B cell (primary cell): ENCODE measurements around the gene ENO3. TPM values are rescaled to one million over a fixed set of nuclear protein-coding genes. Genes with fewer than 3 reads are reported as not detected.

Experiments used
- ATAC-seq: fragments of 200-7000 bp; cut with Tn5 transposase; one replicate; pipeline ENCODE4 v1.10.0; 2021; ENCODE audit warnings: low read depth, mild to moderate bottlenecking, moderate number of reproducible peaks, moderate library complexity
- CTCF ChIA-PET: fragments of 350-600 bp; sonication (Branson Sonifier 250); formaldehyde crosslinking; loops from one replicate; lab custom pipeline; 2021; ENCODE audit warnings: antibody characterized with exemption, inconsistent platforms; lab: Charles Lee
- POLR2A ChIA-PET: fragments of 350-600 bp; sonication (Branson Sonifier 250); formaldehyde crosslinking; loops from one replicate; lab custom pipeline; 2021; ENCODE audit warnings: antibody characterized with exemption; lab: Charles Lee
- DNase-seq: peaks from one replicate; pipeline ENCODE4 v3.0.0; 2013
- H2AFZ ChIP-seq: 2 replicates; pipeline ENCODE4 v1.6.1; 2012; ENCODE audit warnings: mild to moderate bottlenecking, low read depth, low read length; ENCODE audit not compliant: insufficient read depth, poor library complexity, severe bottlenecking
- H3K27ac ChIP-seq, 2 donors: 1 replicate in 1 of 2; 2 replicates in 1 of 2; pipeline ENCODE4 v1.5.1; 2012 to 2013; ENCODE audit warnings: low read length in 2 of 2, mild to moderate bottlenecking in 2 of 2, moderate library complexity in 1 of 2
- H3K27me3 ChIP-seq, 4 experiments: fragments of 200-600 bp in 1 of 4; sonication (generic) in 1 of 4; replicated peaks in 1 of 4; 1 replicate in 2 of 4; 2 replicates in 2 of 4; pipeline versions ENCODE4 v1.6.1 to v1.7.0; 2013 to 2016; ENCODE audit warnings: low read length in 3 of 4, mild to moderate bottlenecking in 2 of 4, mixed read lengths in 1 of 4, moderate library complexity in 1 of 4; ENCODE audit not compliant: insufficient read depth in 4 of 4, control insufficient read depth in 3 of 4; ENCODE audit errors: control extremely low read depth in 1 of 4
- H3K36me3 ChIP-seq, 2 experiments: replicated peaks in 1 of 2; 1 replicate in 1 of 2; 2 replicates in 1 of 2; pipeline versions ENCODE4 v1.6.1 to v1.7.1; 2013; ENCODE audit warnings: low read length in 1 of 2; ENCODE audit not compliant: insufficient read depth in 2 of 2, control insufficient read depth in 1 of 2; ENCODE audit errors: control extremely low read depth in 1 of 2, extremely low read depth in 1 of 2
- H3K4me1 ChIP-seq, 2 donors: fragments of 200-600 bp in 1 of 2; sonication (generic) in 1 of 2; 1 replicate in 1 of 2; 2 replicates in 1 of 2; pipeline versions ENCODE4 v1.5.1 to v1.6.1; 2013 to 2017; ENCODE audit warnings: low read length in 2 of 2; ENCODE audit not compliant: control insufficient read depth in 2 of 2, insufficient read depth in 2 of 2
- H3K4me2 ChIP-seq: replicated peaks from 2 replicates; pipeline ENCODE3; 2012; ENCODE audit warnings: mild to moderate bottlenecking, low read depth, low read length; ENCODE audit not compliant: poor library complexity, severe bottlenecking
- H3K4me3 ChIP-seq, 5 experiments: fragments of 200-600 bp in 1 of 5; sonication (generic) in 1 of 5; 1 replicate in 3 of 5; 2 replicates in 2 of 5; pipeline versions ENCODE4 v1.5.1 to v1.7.0; 2011 to 2016; ENCODE audit warnings: low read length in 4 of 5, mild to moderate bottlenecking in 4 of 5, low read depth in 2 of 5, control low read depth in 1 of 5, moderate library complexity in 1 of 5; ENCODE audit not compliant: insufficient read depth in 1 of 5; ENCODE audit errors: control extremely low read depth in 1 of 5, extremely low read depth in 1 of 5
- H3K79me2 ChIP-seq: fragments of 200-600 bp; sonication (generic); one replicate; pipeline ENCODE4 v1.6.0; 2016; ENCODE audit warnings: low read length; ENCODE audit not compliant: control insufficient read depth, insufficient read depth
- H3K9ac ChIP-seq: fragments of 200-600 bp; sonication (generic); 2 replicates; pipeline ENCODE4 v1.6.1; 2017; ENCODE audit warnings: mild to moderate bottlenecking, low read length, moderate library complexity
- H3K9me3 ChIP-seq, 3 donors: one replicate each; pipeline versions ENCODE4 v1.6.1 to v1.7.1; 2013; ENCODE audit warnings: low read length in 2 of 3; ENCODE audit not compliant: control insufficient read depth in 2 of 3, insufficient read depth in 1 of 3; ENCODE audit errors: control extremely low read depth in 1 of 3
- H4K20me1 ChIP-seq: 2 replicates; pipeline ENCODE4 v1.6.0; 2012; ENCODE audit warnings: mild to moderate bottlenecking, low read length; ENCODE audit not compliant: insufficient read depth, control insufficient read depth, poor library complexity, severe bottlenecking
- H3K27ac Mint-ChIP-seq: one replicate; pipeline ENCODE4 v1.8.0; 2021; ENCODE audit warnings: mixed read lengths
- H3K27me3 Mint-ChIP-seq: one replicate; pipeline ENCODE4 v1.8.0; 2021; ENCODE audit warnings: mixed read lengths
- H3K4me1 Mint-ChIP-seq: one replicate; pipeline ENCODE4 v1.8.0; 2021; ENCODE audit warnings: mixed read lengths
- H3K4me3 Mint-ChIP-seq: one replicate; pipeline ENCODE4 v1.8.0; 2021; ENCODE audit warnings: mixed read lengths
- H3K9me3 Mint-ChIP-seq: one replicate; pipeline ENCODE4 v1.8.0; 2022; ENCODE audit warnings: mixed read lengths; ENCODE audit not compliant: insufficient read depth
- CTCF ChIP-seq: fragments of 200-600 bp; IDR thresholded peaks from one replicate; pipeline ENCODE4 v1.8.0; 2022; ENCODE audit warnings: antibody characterized with exemption, mild to moderate bottlenecking
- EZH2 ChIP-seq: IDR thresholded peaks from 2 replicates; pipeline ENCODE4 v1.6.1; 2012; ENCODE audit warnings: borderline replicate concordance, low read depth, mild to moderate bottlenecking, moderate library complexity, low read length; ENCODE audit not compliant: insufficient read depth, poor library complexity, severe bottlenecking
- WGBS: methylation state at CpG from one replicate; pipeline ENCODE4 v1.1.5; 2013; ENCODE audit warnings: missing lambda C conversion rate; ENCODE audit not compliant: insufficient coverage; 5-methylcytosine and 5-hydroxymethylcytosine counted together
- intact Hi-C: fragments of 100-400 bp; cut with micrococcal nuclease; formaldehyde crosslinking; loops from one replicate; pipeline ENCODE4 v1.10.0; 2022
- polyA plus RNA-seq: library from polyadenylated mRNA; depleted of rRNA; stranded (reverse); fragments of >200 nt; gene quantifications from 2 replicates; pipeline ENCODE4 v1.2.3, GENCODE V29; 2012
- total RNA-seq, 2 donors: library from RNA; stranded (reverse); fragments of 120-200 nt in 1 of 2; gene quantifications; 1 replicate in 1 of 2; 2 replicates in 1 of 2; pipeline versions ENCODE4 v1.2.3 to v1.2.4, GENCODE V29; 2013 to 2022

Gene ENO3
- total and polyA plus RNA-seq, 2 donors (not counting 1 experiment from before 2014, with no cell fraction given): 34.8 to 50.1 TPM

DNA sequence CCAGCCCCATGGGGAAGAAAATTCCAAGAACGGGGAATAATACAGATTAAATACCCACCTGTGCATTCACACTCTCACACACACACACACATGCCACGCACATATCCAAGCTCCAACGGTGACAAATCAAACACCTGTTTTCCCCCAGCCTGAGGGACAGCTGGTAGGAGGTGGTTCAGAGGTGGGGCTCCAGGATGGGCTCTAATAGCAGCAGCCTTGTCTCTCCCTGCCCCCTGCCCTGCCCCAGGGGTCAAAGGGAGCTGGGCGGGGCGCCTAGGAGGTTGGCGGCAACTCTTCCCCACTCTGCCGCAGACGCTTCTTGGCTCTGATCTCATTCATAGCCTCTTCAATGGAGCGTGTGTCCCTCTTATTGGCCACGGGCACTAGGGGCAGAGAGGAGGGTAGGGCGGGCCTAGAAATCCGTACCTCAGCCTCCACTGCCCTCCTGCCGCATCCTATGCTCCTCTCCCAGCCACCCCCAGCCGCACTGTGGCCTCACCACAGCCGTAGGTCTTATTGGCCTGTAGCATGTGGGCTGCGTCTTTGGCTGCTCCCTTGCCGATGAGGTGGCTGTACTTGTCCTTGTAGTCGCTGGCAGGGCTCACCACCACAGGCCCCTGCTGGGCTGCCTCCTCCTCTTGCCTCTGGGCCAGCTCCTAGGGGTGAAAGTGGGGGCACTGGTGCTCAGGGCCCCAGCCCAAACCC is 8.5 kb downstream of the ENO3 start:
- no peak overlapping the region for H3K9ac ChIP-seq
- peaks cover 0 to 21% of the 10 kb centered on the region in 2 experiments for H3K36me3 ChIP-seq
- Mint-ChIP-seq H3K4me1 (no peaks in the 10 kb centered on the region), H3K4me3 (no peak overlapping the region), H3K27me3 (no peaks in the 10 kb centered on the region), H3K27ac (no peak overlapping the region), H3K9me3 (no peaks in the 10 kb centered on the region)
- TF ChIP-seq EZH2 (no peak), CTCF (no peak)
- H2AFZ ChIP-seq: no peak overlapping the region
- H3K9me3 ChIP-seq: no peaks in the 10 kb centered on the region
- no peaks in the 10 kb centered on the region for H3K27me3 ChIP-seq
- H3K4me1 ChIP-seq: no peaks in the 10 kb centered on the region
- H3K4me3 ChIP-seq: no peak overlapping the region
- no peak overlapping the region for H3K4me2 ChIP-seq
- H4K20me1 ChIP-seq: no peaks in the 10 kb centered on the region
- intact Hi-C loops: no loop called here
- 98% methylated on average over 13 of the region's 18 CpGs for WGBS
- ChIA-PET CTCF (interaction anchor here (1.4 to 2.9 kb wide), 2 partner anchors 12 to 50 kb away, joined by 4 to 13 read pairs; partner anchors contain the start of gene PFN1), POLR2A (no interaction called here)
- no peak for ATAC-seq
- no peaks in the 10 kb centered on the region for H3K79me2 ChIP-seq
- DNase-seq: no peak
- H3K27ac ChIP-seq: no peak overlapping the region

DNA sequence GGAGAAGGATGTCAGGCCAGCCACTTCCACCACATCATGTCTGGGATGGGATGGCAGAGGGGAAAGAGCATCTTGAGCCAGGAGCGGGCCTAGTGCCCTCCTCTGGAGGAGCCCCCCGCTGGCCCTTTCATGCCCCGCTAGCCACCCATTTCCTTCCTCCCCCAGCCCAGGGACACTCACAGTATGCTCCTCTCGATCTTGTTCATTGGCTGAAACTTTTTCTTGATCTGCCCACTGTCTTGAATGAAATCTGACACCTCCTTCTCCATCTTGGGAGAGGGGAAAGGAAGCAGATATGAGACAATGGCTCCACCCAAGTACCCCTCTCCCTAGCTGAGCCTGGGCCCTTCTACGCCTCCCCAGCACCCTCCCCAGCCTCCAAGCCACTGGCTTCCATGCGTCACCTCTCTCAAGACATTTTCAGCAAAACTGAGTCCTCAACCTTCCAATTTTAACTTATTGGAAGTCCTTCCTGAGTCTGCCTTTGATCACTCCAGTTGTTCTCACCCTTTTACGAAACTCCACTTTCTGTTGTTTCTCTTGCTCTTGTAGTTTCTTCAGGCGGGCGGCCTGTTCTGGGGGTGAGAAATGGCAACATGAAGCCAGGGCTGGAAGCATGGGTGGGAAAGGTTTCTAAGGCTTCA is 9.5 kb downstream of the ENO3 start:
- Histone ChIP-seq H3K4me3 (no peak overlapping the region), H2AFZ (no peak overlapping the region), H4K20me1 (no peaks in the 10 kb centered on the region), H3K9ac (no peak overlapping the region), H3K4me1 (no peaks in the 10 kb centered on the region), H3K36me3 (peaks cover 0 to 21% of the 10 kb centered on the region in 2 experiments), H3K27ac (no peak overlapping the region), H3K4me2 (no peak overlapping the region), H3K27me3 (no peaks in the 10 kb centered on the region), H3K79me2 (peaks cover 8% of the 10 kb centered on the region), H3K9me3 (no peaks in the 10 kb centered on the region)
- Mint-ChIP-seq H3K27ac (no peak overlapping the region), H3K4me3 (no peak overlapping the region), H3K9me3 (no peaks in the 10 kb centered on the region), H3K27me3 (no peaks in the 10 kb centered on the region), H3K4me1 (peaks cover 3% of the 10 kb centered on the region)
- ATAC-seq (no peak), DNase-seq (no peak)
- TF ChIP-seq CTCF (no peak), EZH2 (no peak)
- ChIA-PET CTCF (no interaction called here), POLR2A (interaction anchor here (1.3 kb wide), 1 partner anchor 56 kb away, joined by 3 read pairs; no protein-coding TSS in a partner anchor)
- intact Hi-C loops: no loop called here
- WGBS: 91% methylated on average over 4 of the region's 9 CpGs
